Thyroid gland (tissue), 4 donors: ENCODE data around the gene AKAP6.

Source experiments
- POLR2A ChIP-seq, 2 donors: fragments of 450-650 bp; IDR thresholded peaks; one replicate each; pipeline ENCODE4 v1.6.1; 2017; ENCODE audit warnings: antibody characterized with exemption in 2 of 2, mild to moderate bottlenecking in 2 of 2, moderate library complexity in 1 of 2
- TF ChIP-seq, protein P1 (sequence below), 6 experiments: fragments of 200-600 bp in 3 of 6; fragments of 450-650 bp in 3 of 6; sonication (generic) in 3 of 6; IDR thresholded peaks; one replicate each; pipeline ENCODE4 v1.5.1; 2016 to 2019; ENCODE audit warnings: antibody characterized with exemption in 6 of 6, mild to moderate bottlenecking in 2 of 6, inconsistent platforms in 1 of 6, moderate library complexity in 1 of 6

DNA sequence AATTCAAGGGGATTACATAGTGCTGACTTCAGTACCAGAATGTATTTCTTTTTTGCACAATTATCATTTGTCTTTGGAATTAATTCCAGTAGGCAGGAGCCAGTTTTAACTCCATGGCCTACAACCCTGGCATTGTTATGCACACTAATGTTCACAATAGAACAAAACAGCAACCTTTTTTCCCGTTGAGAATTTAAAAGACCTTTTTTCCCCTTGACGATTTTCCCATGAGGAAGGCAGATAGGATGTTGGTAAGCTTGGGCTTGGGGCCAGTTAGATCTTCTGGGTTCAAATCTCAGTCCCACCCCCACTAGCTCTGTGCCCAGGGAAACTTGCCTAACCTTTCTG lies 13.7 kb downstream of the AKAP6 start:
- TF ChIP-seq, protein P1, sequence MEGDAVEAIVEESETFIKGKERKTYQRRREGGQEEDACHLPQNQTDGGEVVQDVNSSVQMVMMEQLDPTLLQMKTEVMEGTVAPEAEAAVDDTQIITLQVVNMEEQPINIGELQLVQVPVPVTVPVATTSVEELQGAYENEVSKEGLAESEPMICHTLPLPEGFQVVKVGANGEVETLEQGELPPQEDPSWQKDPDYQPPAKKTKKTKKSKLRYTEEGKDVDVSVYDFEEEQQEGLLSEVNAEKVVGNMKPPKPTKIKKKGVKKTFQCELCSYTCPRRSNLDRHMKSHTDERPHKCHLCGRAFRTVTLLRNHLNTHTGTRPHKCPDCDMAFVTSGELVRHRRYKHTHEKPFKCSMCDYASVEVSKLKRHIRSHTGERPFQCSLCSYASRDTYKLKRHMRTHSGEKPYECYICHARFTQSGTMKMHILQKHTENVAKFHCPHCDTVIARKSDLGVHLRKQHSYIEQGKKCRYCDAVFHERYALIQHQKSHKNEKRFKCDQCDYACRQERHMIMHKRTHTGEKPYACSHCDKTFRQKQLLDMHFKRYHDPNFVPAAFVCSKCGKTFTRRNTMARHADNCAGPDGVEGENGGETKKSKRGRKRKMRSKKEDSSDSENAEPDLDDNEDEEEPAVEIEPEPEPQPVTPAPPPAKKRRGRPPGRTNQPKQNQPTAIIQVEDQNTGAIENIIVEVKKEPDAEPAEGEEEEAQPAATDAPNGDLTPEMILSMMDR (IDR thresholded peaks at IDR 0.05): no peak
- no peak for TF ChIP-seq POLR2A (IDR thresholded peaks at IDR 0.05)
